HG03196 (cell line): ENCODE results near the gene SGO2.
"Not testable (repeated sequence)": the region's sequence is repeated elsewhere in the genome, so short reads cannot be mapped to it uniquely, and the experiment has no call there.

ENCODE experiments used
- ATAC-seq: cut with Tn5 transposase; IDR thresholded peaks from one replicate; pipeline ENCODE4 v1.9.1; 2021; ENCODE audit not compliant: unreplicated experiment

Gene SGO2

DNA sequence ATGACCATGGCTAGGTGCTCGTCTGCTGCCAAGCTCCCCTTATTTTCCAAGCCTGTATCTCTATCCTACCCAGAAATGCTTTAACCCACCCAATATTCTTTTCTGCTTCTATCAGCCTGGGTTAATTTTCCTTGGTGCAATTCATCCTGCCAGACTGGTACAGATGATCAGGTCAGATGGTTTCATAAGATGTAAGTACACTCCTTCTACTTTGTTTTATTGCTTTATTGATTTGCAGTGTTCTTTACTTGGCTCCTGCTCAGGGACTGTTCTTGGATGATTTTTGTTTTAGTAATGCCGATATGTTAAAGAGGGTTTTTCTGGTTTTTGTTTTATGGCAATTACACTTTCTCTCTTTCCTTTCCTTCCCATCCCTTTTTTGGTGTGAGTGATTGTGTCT lies 2.4 kb upstream of the SGO2 start:
- ATAC-seq, result no peak

DNA sequence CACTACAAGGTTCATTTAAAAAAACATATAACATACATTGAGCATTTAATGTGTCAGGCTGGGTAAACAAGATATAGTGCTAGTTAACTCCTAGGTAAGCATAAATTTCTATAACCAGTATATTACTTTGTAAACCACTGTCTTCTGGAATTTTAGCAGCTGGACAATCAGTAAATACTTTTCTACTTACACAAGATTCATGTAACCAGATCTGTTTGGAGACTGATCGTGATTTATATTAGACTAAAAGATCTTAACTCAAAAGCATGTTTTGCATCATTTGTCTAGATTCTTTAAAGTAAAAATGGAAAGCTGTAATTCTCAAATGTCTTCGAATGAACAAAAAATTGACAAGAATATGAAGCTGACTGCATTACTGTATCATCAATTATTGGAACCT lies 941 bp upstream of the SGO2 start:
- ATAC-seq, result no peak

DNA sequence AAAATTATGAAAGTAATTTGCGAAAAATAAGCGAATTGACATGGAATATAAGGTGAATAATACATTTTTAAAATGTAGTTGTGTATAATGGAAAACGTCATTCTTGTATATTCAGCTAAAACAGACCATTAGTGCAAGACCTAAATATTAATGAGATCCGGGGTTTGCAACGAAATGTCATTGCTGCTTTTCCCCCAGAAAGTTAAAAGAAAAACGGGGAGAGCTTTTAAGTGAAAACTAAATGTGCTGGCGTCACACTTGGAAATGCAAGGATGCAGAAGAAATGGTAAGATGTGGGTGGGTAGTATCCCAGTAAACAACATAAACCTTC lies 491 bp upstream of the SGO2 start:
- no peak for ATAC-seq

- ATAC-seq, result no peak
Measured at GRCh38 chr2:200528228-200528627, 2.2 kb downstream of the SGO2 start.

DNA sequence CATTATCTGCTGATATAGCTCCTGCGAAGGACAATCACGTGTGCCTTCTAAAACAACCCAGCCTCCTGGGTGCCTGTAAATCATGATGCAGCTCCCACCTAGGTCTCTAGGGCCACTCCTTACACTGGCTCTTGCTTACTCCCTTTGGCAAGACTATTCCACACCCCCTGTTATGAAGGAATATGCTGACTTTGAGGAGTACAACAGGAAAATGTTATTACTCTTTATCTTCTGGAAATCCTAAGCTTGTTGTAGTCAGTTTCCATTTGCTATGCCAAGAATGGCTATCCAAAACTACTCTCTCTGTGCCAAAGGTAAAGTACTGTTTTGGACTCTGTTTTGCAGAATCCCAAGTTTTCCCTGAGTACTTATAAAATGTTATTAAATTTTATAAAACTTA lies 7.7 kb downstream of the SGO2 start:
- ATAC-seq, result no peak

DNA sequence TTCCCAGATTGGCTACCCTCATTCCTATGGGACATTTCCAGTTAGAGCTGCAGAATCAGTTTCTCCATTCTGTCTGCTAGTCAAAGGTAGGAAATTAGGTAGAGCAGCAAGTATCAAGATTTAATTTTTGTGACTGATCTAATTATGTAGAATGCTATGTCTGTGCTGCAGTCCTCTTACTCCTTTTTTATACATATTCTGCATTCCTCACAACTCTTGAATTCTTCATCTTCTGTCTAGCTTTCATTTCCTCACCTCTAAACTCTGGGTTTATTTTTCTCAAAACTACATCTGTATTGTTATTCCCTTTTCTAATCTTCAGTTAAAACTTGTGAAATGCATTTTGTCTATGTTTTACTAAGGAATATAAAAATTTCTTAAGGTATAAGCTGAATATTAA lies 8.6 kb downstream of the SGO2 start:
- ATAC-seq, result no peak

- ATAC-seq, result no peak
Measured at GRCh38 chr2:200538139-200538538, 12.1 kb downstream of the SGO2 start.

GRCh38 chr2:200540793-200541192 lies 14.8 kb downstream of the SGO2 start:
- no peak for ATAC-seq

DNA sequence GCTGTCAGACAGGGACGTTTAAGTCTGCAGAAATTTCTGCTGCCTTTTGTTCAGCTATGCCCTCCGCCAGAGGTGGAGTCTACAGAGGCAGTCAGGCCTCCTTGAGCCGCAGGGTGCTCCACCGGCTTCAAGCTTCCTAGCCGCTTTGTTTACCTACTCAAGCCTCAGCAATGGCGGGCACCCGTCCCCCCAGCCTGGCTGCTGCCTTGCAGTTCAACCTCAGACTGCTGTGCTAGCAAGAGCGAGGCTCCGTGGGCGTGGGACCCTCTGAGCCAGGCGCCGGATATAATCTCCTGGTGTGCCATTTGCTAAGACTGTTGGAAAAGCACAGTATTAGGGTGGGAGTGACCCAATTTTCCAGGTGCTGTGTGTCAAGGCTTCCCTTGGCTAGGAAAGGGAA lies 40.6 kb downstream of the SGO2 start:
- not testable (repeated sequence) for ATAC-seq

DNA sequence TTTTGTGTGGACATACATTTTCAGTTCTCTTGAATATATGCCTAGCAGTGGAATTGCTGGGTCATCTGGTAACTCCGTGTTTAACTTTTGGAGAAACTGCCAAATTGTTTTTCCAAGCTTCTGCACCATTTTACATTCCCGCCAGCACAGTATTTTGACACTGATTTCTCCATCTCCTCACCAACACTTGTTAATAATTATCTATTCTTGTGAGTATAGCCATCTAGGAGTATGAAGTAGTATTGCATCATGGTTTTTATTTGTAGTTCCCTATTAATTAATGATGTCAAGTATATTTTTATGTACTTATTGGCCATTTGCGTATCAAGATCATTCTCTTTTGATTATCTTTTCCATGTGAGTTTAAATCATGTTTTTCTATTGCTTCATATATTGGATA lies 41.9 kb downstream of the SGO2 start:
- no peak for ATAC-seq

GRCh38 chr2:200575957-200576356 lies 50.0 kb downstream of the SGO2 start:
- no peak for ATAC-seq

DNA sequence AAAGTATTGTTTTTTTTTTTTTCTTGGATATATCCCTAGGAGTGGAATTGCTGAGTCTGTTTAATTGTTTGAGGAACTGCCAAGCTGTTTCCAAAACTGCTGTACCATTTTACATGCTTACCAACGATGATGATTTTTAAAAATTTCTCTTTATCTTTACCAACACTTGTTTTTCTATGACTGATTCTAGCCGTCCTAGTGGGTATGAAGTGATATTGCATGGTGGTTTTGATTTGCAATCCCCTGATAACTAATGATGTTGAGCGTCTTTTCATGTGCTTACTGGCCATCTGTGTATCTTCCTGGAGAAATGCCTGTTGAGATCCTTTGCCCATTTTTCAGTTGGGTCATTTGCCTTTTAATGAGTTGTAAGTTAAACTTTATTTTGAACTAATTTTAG lies 51.0 kb downstream of the SGO2 start:
- no peak for ATAC-seq

- ATAC-seq, result no peak
Measured at GRCh38 chr2:200578778-200579177, 52.8 kb downstream of the SGO2 start.

- ATAC-seq, result no peak
Measured at GRCh38 chr2:200584639-200585038, 58.6 kb downstream of the SGO2 start.

DNA sequence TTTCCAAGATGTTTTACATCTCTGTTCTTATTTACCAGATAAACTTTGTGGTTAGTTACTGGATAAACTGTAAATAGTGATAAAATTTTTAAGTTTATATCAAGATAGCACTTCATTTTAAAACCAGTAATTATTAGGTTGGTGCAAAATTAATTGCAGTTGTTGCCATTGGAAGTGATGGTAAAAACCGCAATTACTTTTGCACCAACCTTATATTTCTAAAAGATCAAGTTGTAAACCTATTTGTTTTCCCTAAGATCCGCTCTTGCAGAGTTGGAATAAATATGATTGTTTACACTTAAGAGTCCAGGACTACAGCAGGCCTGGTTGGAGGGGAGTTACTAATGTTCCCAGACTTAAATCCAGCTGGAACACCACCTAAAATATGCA lies 59.3 kb downstream of the SGO2 start:
- no peak for ATAC-seq

- no peak for ATAC-seq
Measured at GRCh38 chr2:200585730-200586643, 60.0 kb downstream of the SGO2 start, which contains the start of gene AOX1. TSS of gene AOX1 (plus strand) at chr2:200586014. CDS start at chr2:200586109, 95 bp downstream.

GRCh38 chr2:200586644-200586975 lies 60.6 kb downstream of the SGO2 start:
- ATAC-seq, result no peak

DNA sequence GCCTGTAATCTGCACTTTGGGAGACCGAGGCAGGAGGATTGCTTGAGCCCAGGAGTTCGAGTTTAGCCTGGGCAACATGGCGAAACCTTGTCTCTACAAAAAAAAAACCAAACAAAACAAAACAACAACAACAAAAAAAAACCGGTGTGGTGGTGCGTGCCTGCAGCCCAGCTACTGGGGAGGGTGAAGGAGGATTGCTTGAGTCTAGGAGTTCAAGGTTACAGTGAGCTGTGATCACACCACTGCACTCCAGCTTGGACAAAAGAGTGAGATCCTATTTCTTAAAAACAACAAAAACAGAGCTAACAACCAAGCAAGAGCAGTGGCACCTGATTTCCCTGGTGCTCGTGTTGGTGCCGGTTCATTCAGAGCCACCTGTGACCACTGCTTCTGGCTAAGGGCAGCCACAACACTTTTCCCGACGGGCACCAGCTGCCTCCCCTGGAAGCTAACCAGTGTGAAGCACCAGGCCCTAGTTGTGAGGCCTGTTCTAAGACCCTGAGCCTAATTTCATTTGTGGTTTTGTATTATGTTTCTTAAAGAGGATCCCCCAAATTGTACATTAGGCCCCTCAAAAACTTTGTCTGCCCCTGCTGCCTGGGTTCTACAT lies 61.1 kb downstream of the SGO2 start:
- no peak for ATAC-seq

GRCh38 chr2:200588076-200588678 lies 62.2 kb downstream of the SGO2 start:
- no peak for ATAC-seq

DNA sequence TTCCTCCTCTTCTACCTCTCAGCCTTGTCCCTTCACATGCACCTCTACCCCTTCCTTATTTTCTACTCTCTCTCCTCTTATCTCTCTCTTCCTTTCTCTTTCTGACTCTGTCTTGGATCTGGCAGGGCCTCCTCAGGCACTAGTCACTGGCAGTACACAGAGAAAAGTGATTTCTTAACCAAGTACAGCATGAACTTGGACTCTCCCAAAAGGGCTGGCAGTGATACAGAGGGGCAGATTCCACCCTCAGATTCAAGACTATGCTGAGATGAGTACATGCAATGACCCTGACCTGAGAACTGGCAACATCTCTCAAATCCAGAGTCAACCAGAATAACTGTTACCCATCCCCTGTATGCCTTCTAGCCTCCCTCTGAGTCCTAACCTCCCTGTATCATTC lies 64.1 kb downstream of the SGO2 start:
- no peak for ATAC-seq

DNA sequence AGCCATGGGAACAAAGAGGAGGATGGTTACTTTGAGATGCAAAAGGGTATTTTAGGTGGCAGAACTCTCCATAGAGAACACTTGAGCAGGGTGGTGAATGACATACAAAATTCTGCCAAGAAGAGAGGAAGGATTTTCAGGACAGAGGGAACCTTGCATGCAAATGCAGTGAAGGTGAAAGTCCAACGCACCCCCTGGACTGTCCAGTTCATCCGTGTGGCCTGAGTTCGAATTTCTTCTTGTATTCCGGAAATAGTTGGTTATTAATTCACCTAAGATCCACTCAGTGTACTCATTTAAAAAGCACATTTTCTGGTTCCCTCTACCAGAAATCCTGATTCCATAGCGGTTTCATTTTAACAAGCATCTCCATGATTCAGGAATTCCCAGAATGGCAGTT lies 65.3 kb downstream of the SGO2 start:
- ATAC-seq, result no peak

DNA sequence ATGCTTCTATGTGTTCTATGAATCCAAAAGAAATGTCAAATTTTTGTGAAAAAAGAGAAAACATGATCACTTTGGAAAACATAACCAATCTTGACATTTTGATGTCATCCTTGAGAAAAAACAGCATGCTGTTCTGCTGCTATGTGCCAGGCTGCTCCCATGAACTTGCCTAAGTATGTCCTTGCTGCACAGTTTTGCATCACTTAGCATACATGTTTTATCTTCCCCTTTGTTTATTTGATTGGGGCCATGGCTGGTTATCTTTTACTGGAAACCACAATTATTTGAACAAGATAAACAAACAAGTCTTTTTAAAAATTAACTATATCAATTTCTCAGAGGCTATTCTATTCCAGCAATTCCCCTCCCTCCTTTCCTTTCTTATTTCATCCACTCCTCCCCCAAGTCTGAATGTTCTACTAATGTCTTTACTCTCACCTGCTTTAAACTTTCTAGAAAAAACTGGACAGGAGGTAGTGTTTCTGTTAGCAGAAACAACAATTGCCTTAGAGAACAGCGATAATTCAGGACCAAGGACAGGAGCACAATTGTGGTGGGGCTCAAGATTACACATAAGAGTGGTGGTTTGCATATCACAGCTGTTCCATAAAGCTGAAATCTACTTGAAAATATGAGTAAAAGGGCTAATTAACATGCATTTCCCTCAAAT lies 66.5 kb downstream of the SGO2 start:
- no peak for ATAC-seq
